HG03196 (cell line): ENCODE measurements around the gene LMAN1L.
A peak's percentile ranks its signal among the peaks of the same experiment; 100 is the strongest.

ENCODE experiments used
- ATAC-seq: cut with Tn5 transposase; IDR thresholded peaks from one replicate; pipeline ENCODE4 v1.9.1; 2021; ENCODE audit not compliant: unreplicated experiment

Gene LMAN1L

GRCh38 chr15:74812533-74812932 is at the start of gene LMAN1L:
LMAN1L (plus strand) TSS chr15:74812835; CDS start chr15:74812855, 20 bp downstream.
- ATAC-seq: no peak

- no peak for ATAC-seq
Observed at GRCh38 chr15:74763416-74763815, 49.2 kb upstream of the LMAN1L start.

GRCh38 chr15:74767167-74768098 is 45.2 kb upstream of the LMAN1L start:
- no peak for ATAC-seq

DNA sequence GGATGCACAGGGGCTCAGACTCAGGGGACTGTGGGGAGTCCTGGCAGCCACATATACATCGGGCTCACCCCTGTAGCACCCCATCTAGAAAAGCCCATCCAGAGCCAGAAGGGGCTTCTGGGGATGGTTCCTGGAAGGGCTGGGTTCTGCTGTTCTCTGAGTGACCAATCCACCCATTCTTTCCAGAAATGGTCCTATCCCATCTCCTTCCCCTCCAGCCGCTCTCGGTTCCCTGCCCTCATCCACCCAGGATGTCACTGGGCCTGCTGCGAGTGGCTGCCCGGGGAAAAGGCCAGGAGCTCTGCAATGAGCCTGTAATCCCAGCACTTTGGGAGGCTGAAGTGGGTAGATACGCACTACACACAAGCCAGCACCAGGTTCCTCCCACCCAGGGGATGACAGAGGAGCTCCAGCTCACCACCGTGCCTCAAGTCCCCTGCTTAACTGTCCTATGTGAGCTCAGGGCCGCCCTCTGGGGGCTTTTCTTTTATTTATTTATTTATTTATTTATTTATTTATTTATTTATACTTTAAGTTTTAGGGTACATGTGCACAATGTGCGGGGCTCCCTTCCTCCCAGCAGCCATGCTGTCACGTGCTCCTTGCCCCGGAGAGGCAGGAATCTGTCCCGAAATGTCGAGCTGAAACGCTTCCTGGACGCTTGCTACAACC is 44.4 kb upstream of the LMAN1L start:
- no peak for ATAC-seq

DNA sequence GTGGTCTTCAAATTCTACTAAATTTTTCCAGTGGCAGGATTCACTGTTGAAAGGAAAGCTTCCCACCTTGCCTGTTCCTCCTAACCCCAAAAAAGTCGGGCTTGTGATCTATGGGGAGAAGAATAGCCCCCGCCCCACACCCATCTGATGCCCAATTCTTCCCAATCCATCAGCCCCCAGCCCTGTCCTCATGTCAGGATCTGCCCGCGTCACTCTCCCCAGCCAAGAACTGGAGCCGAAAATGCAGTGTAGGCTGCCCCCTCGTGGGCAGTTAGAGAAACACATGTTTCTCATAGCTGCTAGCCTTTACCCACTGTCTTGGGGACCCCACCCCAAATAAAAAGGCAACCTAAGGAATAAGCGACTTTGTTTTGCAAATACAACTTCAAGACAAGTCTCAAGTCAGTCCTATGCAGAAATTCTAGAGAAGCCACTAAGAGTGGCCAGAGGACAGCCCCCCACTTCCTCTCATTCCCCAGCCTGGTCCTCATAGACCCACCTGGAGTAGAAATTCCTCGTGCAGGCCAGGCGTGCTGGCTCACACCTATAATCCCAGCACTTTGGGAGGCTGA is 43.8 kb upstream of the LMAN1L start:
- no peak for ATAC-seq

DNA sequence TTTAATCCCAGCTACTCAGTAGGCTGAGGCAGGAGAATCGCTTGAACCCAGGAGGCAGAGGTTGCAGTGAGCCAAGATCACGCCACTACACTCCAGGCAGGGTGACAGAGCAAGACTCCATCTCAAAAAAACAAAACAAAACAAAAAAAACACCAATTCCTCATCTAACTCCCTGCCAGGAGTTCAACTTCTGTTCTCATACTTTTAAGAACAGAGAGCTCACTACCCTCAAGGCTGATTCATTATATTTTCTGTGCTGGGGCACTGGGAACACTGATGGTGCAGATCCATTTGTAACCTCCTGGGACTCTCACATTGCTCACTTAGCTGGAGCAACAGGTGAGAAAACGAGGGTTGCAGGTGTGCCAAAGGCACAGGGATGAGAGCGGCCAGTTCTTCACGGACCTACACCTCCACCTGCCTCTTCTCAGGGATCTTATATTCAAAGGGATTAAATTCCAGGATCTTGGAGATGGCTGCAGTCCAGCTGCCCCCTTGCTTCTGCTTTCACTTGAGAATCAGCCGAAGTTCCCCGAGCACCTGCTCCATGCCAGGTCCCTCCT is 43.1 kb upstream of the LMAN1L start:
- ATAC-seq: no peak

GRCh38 chr15:74770211-74770903 is 42.3 kb upstream of the LMAN1L start:
- ATAC-seq: no peak

DNA sequence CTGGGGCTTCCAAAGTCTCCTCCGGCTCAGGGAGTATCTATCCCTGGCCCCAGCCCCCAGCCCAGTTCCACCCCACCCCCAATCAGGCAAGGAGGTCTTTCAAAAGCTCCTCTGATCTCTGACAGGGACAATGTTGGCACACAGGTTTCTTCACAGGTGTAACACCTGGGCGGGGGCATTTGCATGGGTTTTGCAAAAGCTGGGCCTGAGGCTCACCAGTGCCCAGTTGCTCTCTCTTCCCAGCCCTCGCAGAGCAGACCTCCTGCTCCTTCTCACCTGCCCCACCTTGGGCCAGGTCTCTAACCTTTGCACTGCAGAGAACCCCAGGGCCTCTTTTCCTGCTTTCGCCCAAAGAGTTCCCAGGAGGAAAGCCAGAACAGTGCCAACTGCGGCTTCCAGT is 39.3 kb upstream of the LMAN1L start:
- ATAC-seq: no peak

DNA sequence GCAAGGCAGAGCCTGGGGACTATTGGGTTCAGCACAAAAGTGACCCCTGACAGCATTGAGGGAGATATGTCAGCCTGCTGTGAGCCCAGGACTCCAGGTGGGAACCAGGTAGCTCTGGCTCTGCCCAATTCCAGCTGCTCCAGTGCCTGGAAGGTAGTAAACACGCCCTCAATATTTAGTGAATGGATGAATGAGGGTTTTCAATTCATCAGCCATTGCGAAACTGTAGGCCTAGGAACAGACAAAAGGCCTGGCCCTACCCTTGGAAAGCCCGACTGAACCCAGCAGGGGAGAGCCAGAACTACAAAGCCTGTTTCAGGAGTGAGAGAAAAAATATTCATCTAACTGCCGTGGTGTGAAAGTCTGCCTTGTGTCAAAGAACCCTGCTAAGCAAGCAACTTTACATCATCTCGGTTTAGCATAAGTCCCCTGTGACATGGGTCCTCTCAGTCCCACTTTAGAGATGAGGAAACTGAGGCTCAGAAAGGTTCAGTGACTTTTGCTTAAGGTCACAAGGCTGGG is 38.8 kb upstream of the LMAN1L start:
- ATAC-seq: no peak

DNA sequence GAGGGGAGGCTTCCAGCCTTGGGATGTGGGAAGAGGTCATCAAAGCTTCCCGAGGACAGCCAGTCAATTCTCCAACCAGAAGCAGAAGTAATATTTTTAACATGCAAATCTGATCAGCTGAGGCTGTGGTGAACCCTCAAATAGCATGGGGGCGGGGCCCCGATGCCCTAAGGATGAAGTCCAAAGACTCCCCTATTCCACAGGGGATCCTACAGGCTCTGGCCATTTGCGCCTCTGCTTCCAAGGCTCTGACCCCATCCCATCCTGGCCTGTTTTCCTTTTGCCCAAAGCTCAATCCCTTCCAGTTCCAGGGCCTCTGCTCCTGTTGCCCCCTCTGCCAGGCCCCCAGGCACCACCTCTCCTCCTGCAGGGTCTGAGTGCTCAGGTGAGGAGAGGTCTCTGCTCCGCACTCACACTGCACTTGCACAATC is 37.5 kb upstream of the LMAN1L start:
- ATAC-seq: no peak

DNA sequence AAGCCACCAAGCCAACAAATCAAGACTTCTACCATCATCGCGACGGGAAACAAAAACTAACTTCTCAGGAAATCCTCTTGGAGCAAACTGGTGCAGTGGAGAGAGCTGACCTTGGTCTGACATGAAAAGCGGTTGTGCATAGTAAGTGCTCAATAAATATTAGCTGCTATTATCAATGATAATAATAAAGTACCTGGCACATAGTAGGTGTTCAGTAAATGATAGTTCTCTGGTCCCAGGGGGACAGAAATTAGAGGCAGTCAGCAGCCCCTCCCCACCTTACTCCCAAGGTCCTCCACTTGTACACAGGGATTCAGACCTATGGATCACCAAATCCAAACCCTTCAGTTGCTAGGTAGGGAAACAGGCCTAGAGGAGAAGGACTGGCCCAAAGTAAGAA is 36.7 kb upstream of the LMAN1L start:
- no peak for ATAC-seq

GRCh38 chr15:74776821-74777768 is 35.5 kb upstream of the LMAN1L start:
- peak; percentile 33 for ATAC-seq

GRCh38 chr15:74777769-74778598 is 34.7 kb upstream of the LMAN1L start:
- peak; percentile 3 for ATAC-seq

DNA sequence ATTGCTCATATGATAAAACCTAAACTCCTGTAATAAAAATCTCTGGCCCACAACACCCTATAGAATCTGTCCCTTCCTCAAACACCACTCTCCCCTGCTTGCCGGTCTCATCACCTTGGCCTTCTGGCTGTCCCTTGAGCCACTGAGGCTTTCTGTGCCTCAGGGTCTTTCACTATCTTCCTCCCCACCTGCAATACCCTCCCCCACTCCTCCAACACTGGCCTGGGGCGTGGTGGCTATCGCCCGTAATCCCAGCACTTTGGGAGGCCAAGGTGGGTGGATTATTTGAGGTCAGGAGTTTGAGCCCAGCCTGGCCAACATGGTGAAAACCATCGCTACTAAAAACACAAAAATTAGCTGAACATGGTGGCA is 34.0 kb upstream of the LMAN1L start:
- no peak for ATAC-seq

DNA sequence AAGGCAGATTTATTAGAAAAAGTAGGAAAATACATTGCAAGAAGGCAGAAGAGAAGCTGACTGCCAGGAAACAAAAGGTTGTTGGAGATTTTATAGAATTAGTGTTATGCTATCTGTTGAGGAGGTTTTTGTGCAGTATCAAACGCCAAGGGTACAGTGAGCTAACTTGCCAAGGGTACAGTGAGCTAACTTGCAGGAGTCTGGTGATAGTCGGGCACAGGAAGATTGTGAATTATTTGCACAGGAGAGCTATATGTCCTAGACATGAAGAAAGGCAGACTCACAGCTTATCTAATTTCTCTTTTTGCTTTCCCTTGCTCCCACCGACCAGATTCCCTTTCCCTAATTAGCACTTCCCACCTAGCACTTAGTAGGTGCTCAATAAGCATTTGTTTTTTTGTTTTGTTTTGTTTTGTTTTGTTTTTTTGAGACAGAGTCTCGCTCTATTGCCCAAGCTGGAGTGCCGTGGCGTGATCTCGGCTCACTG is 33.4 kb upstream of the LMAN1L start:
- ATAC-seq: no peak

DNA sequence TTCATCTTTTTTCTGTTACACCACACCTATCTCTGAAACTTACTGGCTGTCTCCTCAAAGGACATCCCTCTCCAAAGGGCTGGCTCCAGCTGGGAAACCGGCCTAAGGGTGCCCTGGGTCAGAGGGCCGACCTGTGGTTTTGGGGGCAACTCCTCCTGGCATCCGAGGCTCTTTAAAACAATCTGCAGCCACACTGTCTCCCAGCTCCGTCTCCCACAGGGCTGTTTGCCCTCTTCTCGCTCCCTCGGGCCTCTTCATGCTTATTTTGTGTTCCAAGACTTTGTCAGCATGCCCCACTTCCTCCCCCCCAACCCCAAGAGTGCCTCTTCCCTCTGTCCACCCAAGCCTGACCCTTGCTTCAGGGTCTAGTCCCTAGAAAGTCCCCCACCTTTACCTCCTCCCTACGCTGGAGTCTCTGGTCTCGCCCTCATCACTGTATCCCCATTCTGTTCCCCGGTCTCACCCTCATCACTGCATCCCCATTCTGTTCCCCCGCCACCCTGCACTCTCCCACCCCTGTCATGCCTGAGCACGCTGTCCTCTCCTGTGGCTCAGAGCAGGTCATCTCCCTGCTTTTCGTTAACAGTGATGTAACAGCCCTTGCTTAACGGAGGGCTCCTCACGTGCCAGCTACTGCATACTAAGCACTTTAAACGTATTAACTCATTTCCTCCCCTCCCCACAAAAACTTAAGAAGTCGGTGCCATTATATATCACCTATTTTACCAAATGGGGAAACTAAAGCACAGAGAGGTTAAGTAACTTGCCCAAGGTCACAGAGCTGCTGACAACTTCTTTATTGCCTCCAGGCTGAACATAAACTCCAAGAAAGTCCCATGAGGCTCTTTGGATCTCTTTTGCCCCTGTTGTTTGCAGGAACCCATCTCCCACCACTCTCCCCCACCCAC is 31.9 kb upstream of the LMAN1L start:
- ATAC-seq: no peak

DNA sequence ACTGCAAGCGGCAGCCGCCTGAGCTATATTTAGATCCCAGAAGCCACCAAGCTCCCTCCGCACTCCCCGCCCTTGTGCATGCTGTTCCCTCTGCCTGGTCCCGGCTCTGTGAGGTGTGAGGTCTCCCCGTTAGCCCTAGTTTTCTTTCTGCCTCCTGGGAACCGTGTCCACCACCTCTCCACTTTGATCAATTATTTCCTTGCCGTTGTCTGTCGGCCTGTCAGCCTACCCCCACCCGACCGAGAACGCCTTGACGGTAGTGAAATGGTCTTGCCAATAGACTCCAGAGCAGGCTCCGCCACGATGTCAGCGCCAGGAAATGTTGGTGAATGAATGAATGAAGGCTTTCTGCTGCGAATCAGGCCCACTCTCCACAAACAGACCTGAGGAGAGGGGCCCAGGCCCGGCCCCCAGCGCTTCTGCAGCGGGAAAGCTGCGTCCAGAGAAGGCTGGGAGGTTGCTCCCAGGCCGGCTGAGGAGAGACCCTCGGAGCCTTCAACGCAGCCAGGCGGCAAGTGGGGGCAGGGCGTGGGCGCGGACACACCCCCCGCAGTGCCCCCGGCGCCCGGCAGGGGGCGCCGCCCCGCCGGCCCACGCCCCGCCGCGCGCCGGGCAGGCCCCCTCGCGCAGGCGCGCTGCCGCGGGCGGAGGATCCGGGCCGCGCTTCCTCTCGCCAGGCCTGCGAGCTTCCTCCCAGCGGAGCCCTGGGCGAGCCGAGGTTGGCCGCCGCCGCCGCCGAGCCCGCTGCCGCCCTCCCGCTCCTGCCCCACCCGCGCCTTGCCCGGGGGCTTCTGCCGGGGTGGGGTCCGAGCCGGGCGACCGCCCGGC is 31.0 kb upstream of the LMAN1L start, which contains the start of gene CSK:
CSK (plus strand) TSS at position 650 of the 828 bp plus-strand sequence. CDS start 16,218 bp downstream, outside the sequence.
- ATAC-seq: no peak
